Liver (tissue), 9 donors: Measurements from ENCODE around the gene ALB. TPM values are rescaled to one million over a fixed set of nuclear protein-coding genes. Genes with fewer than 3 reads are reported as not detected.

Experiments
- DNase-seq: peaks from one replicate; pipeline ENCODE4 v3.0.0-alpha.2; 2017; ENCODE audit warnings: low spot score
- H3K27ac ChIP-seq, 2 donors: one replicate each; pipeline ENCODE4 v1.7.0; 2013; ENCODE audit warnings: inconsistent platforms in 2 of 2, low read length in 2 of 2, control low read depth in 1 of 2, low read depth in 1 of 2, mild to moderate bottlenecking in 1 of 2
- H3K27me3 ChIP-seq, 4 donors: one replicate each; pipeline versions ENCODE4 v1.6.1 to v1.7.0; 2013; ENCODE audit warnings: low read length in 3 of 4, inconsistent platforms in 1 of 4, mild to moderate bottlenecking in 1 of 4, moderate library complexity in 1 of 4; ENCODE audit not compliant: control insufficient read depth in 4 of 4, insufficient read depth in 4 of 4
- H3K36me3 ChIP-seq, 4 donors: one replicate each; pipeline versions ENCODE4 v1.6.1 to v1.7.0; 2013; ENCODE audit warnings: low read length in 3 of 4, mild to moderate bottlenecking in 3 of 4, low read depth in 1 of 4, moderate library complexity in 1 of 4; ENCODE audit not compliant: control insufficient read depth in 4 of 4, insufficient read depth in 3 of 4
- H3K4me1 ChIP-seq, 4 donors: one replicate each; pipeline versions ENCODE4 v1.6.1 to v1.7.0; 2013; ENCODE audit warnings: low read length in 3 of 4, mild to moderate bottlenecking in 3 of 4, moderate library complexity in 1 of 4; ENCODE audit not compliant: control insufficient read depth in 4 of 4, insufficient read depth in 4 of 4
- H3K4me3 ChIP-seq, 3 donors: one replicate each; pipeline versions ENCODE4 v1.6.1 to v1.7.0; 2013; ENCODE audit warnings: low read length in 3 of 3, control low read depth in 1 of 3, low read depth in 1 of 3, mild to moderate bottlenecking in 1 of 3
- H3K9ac ChIP-seq, 2 donors: one replicate each; pipeline ENCODE4 v1.7.0; 2013; ENCODE audit warnings: low read length in 2 of 2, mild to moderate bottlenecking in 2 of 2, moderate library complexity in 2 of 2, control low read depth in 1 of 2, low read depth in 1 of 2
- H3K9me3 ChIP-seq, 4 donors: one replicate each; pipeline versions ENCODE4 v1.6.1 to v1.7.0; 2013; ENCODE audit warnings: low read length in 3 of 4; ENCODE audit not compliant: control insufficient read depth in 4 of 4
- ATF3 ChIP-seq: IDR thresholded peaks from 2 replicates; pipeline ENCODE4 v1.6.1; 2016; ENCODE audit warnings: antibody characterized with exemption
- CTCF ChIP-seq: fragments of 150-350 bp; IDR thresholded peaks from 2 replicates; pipeline ENCODE4 v1.5.1; 2017; ENCODE audit warnings: improper control_type of control experiment, low read depth, low read length; ENCODE audit not compliant: missing input control
- EGR1 ChIP-seq, 2 donors: IDR thresholded peaks; 2 replicates each; pipeline ENCODE4 v1.6.1; 2016 to 2018; ENCODE audit warnings: antibody characterized with exemption in 2 of 2, low read depth in 2 of 2
- FOXA1 ChIP-seq: IDR thresholded peaks from 2 replicates; pipeline ENCODE4 v1.6.1; 2016; ENCODE audit warnings: antibody characterized with exemption
- FOXA2 ChIP-seq: IDR thresholded peaks from 2 replicates; pipeline ENCODE4 v1.6.1; 2016; ENCODE audit warnings: antibody characterized with exemption
- GABPA ChIP-seq, 2 donors: IDR thresholded peaks in 1 of 2; conservative IDR thresholded peaks in 1 of 2; 2 replicates each; pipeline ENCODE4 v1.6.1; 2016; ENCODE audit warnings: antibody characterized with exemption in 2 of 2, mild to moderate bottlenecking in 1 of 2, moderate library complexity in 1 of 2
- HNF4A ChIP-seq, 2 donors: conservative IDR thresholded peaks; 2 replicates each; pipeline ENCODE4 v1.6.1; 2016; ENCODE audit warnings: antibody characterized with exemption in 2 of 2, mild to moderate bottlenecking in 2 of 2
- HNF4G ChIP-seq: IDR thresholded peaks from 2 replicates; pipeline ENCODE4 v1.6.1; 2016; ENCODE audit warnings: antibody characterized with exemption
- JUND ChIP-seq, 2 donors: IDR thresholded peaks; 2 replicates each; pipeline ENCODE4 v1.6.1; 2016; ENCODE audit warnings: antibody characterized with exemption in 2 of 2
- MAX ChIP-seq: IDR thresholded peaks from 2 replicates; pipeline ENCODE4 v1.6.1; 2016; ENCODE audit warnings: antibody characterized with exemption
- NR2F2 ChIP-seq: IDR thresholded peaks from 2 replicates; pipeline ENCODE4 v1.6.1; 2016; ENCODE audit warnings: antibody characterized with exemption
- RAD21 ChIP-seq, 2 donors: IDR thresholded peaks; 2 replicates each; pipeline ENCODE4 v1.6.1; 2016; ENCODE audit warnings: antibody characterized with exemption in 2 of 2, mild to moderate bottlenecking in 2 of 2
- REST ChIP-seq: IDR thresholded peaks from 2 replicates; pipeline ENCODE4 v1.6.1; 2016; ENCODE audit warnings: antibody characterized with exemption, mild to moderate bottlenecking
- RXRA ChIP-seq, 2 donors: IDR thresholded peaks; 2 replicates each; pipeline ENCODE4 v1.6.1; 2017 to 2018; ENCODE audit warnings: antibody characterized with exemption in 2 of 2, mild to moderate bottlenecking in 1 of 2
- SP1 ChIP-seq: IDR thresholded peaks from 2 replicates; pipeline ENCODE4 v1.6.1; 2018; ENCODE audit warnings: antibody characterized with exemption, mild to moderate bottlenecking
- TAF1 ChIP-seq: conservative IDR thresholded peaks from 2 replicates; pipeline ENCODE4 v1.6.1; 2016; ENCODE audit warnings: antibody characterized with exemption, mild to moderate bottlenecking
- YY1 ChIP-seq: IDR thresholded peaks from 2 replicates; pipeline ENCODE4 v1.6.1; 2016; ENCODE audit warnings: antibody characterized with exemption, mild to moderate bottlenecking
- ZBTB33 ChIP-seq: IDR thresholded peaks from 2 replicates; pipeline ENCODE4 v1.6.1; 2016; ENCODE audit warnings: antibody characterized with exemption
- WGBS: extraction: QIAGEN DNeasy Blood & Tissue Kit; methylation state at CpG from one replicate; pipeline ENCODE4 v1.1.7; 2013; 5-methylcytosine and 5-hydroxymethylcytosine counted together
- polyA plus RNA-seq, 2 donors: library from polyadenylated mRNA; stranded (reverse) in 1 of 2; unstranded in 1 of 2; fragments of 200-250 nt in 1 of 2; fragments of >200 nt in 1 of 2; fragmentation: Nextera tagmentation in 1 of 2; extraction: Ambion mirVana in 1 of 2; gene quantifications; one replicate each; pipeline versions ENCODE4 v1.2.1 to v1.2.3, GENCODE V29; 2013 to 2015
- total RNA-seq, 2 donors: library from RNA; depleted of rRNA; stranded (reverse); fragments of >200 nt; gene quantifications; one replicate each; pipeline ENCODE4 v1.2.3, GENCODE V29; 2014
- donor health status: healthy.
- donor health status: healthy.
- donor health status: healthy.
- donor health status: healthy.
- donor health status: healthy.

Gene ALB
- total and polyA plus RNA-seq, 4 donors = 33,161 to 59,987 (median 35,513) TPM

- TF ChIP-seq REST (no peak), RAD21 (IDR thresholded peaks at IDR 0.05) (no peak), JUND (IDR thresholded peaks at IDR 0.05) (no peak), ATF3 (no peak), HNF4A (conservative IDR thresholded peaks at IDR 0.05) (no peak), YY1 (no peak), GABPA (IDR thresholded peaks at IDR 0.05 in 1 of 2, conservative IDR thresholded peaks at IDR 0.05 in 1 of 2) (no peak), NR2F2 (no peak), TAF1 (no peak), ZBTB33 (no peak), FOXA2 (no peak), EGR1 (IDR thresholded peaks at IDR 0.05; ENCODE audit: low read depth in 2 of 2) (no peak), HNF4G (no peak), SP1 (no peak), RXRA (IDR thresholded peaks at IDR 0.05) (no peak), FOXA1 (no peak), CTCF (no peak), MAX (no peak)
- H3K9ac ChIP-seq = no peak overlapping the region
- 76% methylated on average over 1 of the region's 1 CpG for WGBS
Observed at GRCh38 chr4:73431813-73432168, 27.7 kb downstream of the ALB start.

More at GRCh38 chr4:73431813-73432168, 27.7 kb downstream of the ALB start:
- DNase-seq = no peak
- H3K4me3 ChIP-seq = no peak overlapping the region
- no peaks in the 10 kb centered on the region for H3K27me3 ChIP-seq
- H3K36me3 ChIP-seq = no peaks in the 10 kb centered on the region
- H3K27ac ChIP-seq = no peak overlapping the region
- no peaks in the 10 kb centered on the region for H3K9me3 ChIP-seq
- H3K4me1 ChIP-seq = peaks cover 3 to 29% (median 22%) of the 10 kb centered on the region in 4 donors
